SU-DHL-6 (cell line): ENCODE measurements around the gene ERBB2.

Experiments used
- H2AFZ ChIP-seq: fragments of 200-600 bp; sonication (generic); 2 replicates; pipeline ENCODE4 v1.6.1; 2014; ENCODE audit warnings: low read depth, mild to moderate bottlenecking, moderate library complexity, mixed read lengths, antibody characterized with exemption, low read length; ENCODE audit not compliant: severe bottlenecking
- H3F3A ChIP-seq: fragments of 200-600 bp; shearing (Covaris generic); 2 replicates; pipeline ENCODE4 v1.6.0; 2016; ENCODE audit warnings: antibody characterized with exemption, mild to moderate bottlenecking; ENCODE audit not compliant: insufficient read depth
- H3K27ac ChIP-seq: fragments of 200-600 bp; sonication (generic); 2 replicates; pipeline ENCODE4 v1.5.1; 2016; ENCODE audit warnings: low read depth, mild to moderate bottlenecking, low read length, moderate library complexity, mixed read lengths
- H3K27me3 ChIP-seq: fragments of 200-600 bp; sonication (generic), shearing (Covaris generic); 2 replicates; pipeline ENCODE4 v1.6.0; 2014; ENCODE audit warnings: mild to moderate bottlenecking, low read length
- H3K36me3 ChIP-seq: fragments of 200-600 bp; sonication (generic); 2 replicates; pipeline ENCODE4 v1.6.1; 2014; ENCODE audit warnings: mild to moderate bottlenecking, low read length, mixed read lengths
- H3K4me2 ChIP-seq: fragments of 300-600, 200-600 bp; shearing (Covaris generic), sonication (generic); 2 replicates; pipeline ENCODE4 v1.6.0; 2014; ENCODE audit warnings: low read length, low read depth, mild to moderate bottlenecking; ENCODE audit not compliant: poor library complexity, severe bottlenecking
- H3K4me3 ChIP-seq: fragments of 200-600 bp; sonication (generic); 2 replicates; pipeline ENCODE4 v1.5.1; 2014; ENCODE audit warnings: antibody characterized with exemption, low read length, mild to moderate bottlenecking, mixed read lengths; ENCODE audit not compliant: insufficient read depth, poor library complexity, severe bottlenecking
- H3K79me2 ChIP-seq: fragments of 200-600 bp; sonication (generic); 2 replicates; pipeline ENCODE4 v1.6.1; 2014; ENCODE audit warnings: mild to moderate bottlenecking, low read length, moderate library complexity; ENCODE audit not compliant: insufficient read depth
- H3K9ac ChIP-seq: fragments of 200-600 bp; sonication (generic); 2 replicates; pipeline ENCODE4 v1.7.0; 2014; ENCODE audit warnings: mild to moderate bottlenecking, low read length
- H3K9me2 ChIP-seq: fragments of 200-600 bp; sonication (generic); replicated peaks from 2 replicates; pipeline ENCODE4 v1.6.1; 2014; ENCODE audit warnings: low read length; ENCODE audit not compliant: insufficient read depth
- H3K9me3 ChIP-seq: fragments of 200-600 bp; sonication (generic); 2 replicates; pipeline ENCODE4 v1.6.1; 2014; ENCODE audit warnings: low read length, mixed read lengths; ENCODE audit not compliant: insufficient read depth
- H4K20me1 ChIP-seq: fragments of 200-600 bp; sonication (generic); 2 replicates; pipeline ENCODE4 v1.6.1; 2014; ENCODE audit warnings: low read depth, mild to moderate bottlenecking, antibody characterized with exemption, low read length, moderate library complexity, mixed read lengths
- CTCF ChIP-seq: fragments of 200-600 bp; sonication (generic); IDR thresholded peaks from one replicate; pipeline ENCODE4 v1.5.1; 2017; ENCODE audit warnings: antibody characterized with exemption, mild to moderate bottlenecking, low read length, moderate library complexity; ENCODE audit not compliant: insufficient read depth, poor library complexity, severe bottlenecking
- EZH2phosphoT487 ChIP-seq: fragments of 200-600 bp; sonication (generic), shearing (Covaris generic); conservative IDR thresholded peaks from 2 replicates; pipeline ENCODE4 v1.6.1; 2018; ENCODE audit warnings: mild to moderate bottlenecking, antibody characterized with exemption, low read length, moderate library complexity, mixed read lengths

The ERBB2 gene

DNA sequence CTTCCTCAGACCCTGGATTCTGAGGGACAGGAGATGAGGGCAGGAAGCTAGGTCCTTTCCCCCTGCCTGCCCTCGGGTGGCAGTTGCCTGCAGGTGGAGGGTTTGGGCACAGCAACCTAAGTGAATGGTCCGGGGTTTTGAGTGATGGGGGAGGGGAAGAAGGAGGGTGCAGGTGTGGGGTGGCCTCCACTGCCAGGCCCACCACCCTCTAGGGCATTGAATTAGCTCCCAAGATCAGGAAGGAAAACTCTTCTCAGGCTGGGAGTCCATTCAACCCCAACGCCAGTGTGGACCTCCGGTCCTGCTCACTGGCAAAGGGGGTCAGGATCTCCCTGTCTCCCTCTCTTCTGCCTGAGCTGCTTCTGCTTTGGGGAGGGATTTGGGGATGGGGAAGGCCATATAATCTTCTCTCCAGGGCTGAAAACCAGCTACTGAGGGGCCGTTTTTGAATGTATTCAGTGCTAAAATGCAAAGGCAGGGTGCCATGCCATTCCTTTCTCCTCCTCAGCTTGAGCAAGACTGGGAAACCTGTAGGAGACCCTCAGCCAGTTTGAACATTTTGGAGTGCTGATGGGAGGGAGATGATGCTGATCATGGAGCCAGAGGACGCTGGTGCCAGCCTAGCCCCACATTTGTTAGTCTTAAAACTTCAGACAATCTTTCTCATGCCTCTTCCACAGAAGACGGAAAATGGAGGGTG lies 56.7 kb downstream of the ERBB2 start:
- Histone ChIP-seq H3K9me2 (no peaks in the 10 kb centered on the region), H3F3A (peaks cover 63% of the 10 kb centered on the region), H3K27ac (peak overlapping the region; percentile 100), H3K9me3 (no peaks in the 10 kb centered on the region), H3K4me2 (peak overlapping the region; percentile 96), H3K4me3 (no peak overlapping the region), H3K27me3 (no peaks in the 10 kb centered on the region), H4K20me1 (no peaks in the 10 kb centered on the region), H3K9ac (peak overlapping the region; percentile 92), H3K36me3 (no peaks in the 10 kb centered on the region), H2AFZ (no peak overlapping the region), H3K79me2 (no peaks in the 10 kb centered on the region; the same call in none of the 2 replicates)
- TF ChIP-seq CTCF (no peak), EZH2phosphoT487 (no peak)

DNA sequence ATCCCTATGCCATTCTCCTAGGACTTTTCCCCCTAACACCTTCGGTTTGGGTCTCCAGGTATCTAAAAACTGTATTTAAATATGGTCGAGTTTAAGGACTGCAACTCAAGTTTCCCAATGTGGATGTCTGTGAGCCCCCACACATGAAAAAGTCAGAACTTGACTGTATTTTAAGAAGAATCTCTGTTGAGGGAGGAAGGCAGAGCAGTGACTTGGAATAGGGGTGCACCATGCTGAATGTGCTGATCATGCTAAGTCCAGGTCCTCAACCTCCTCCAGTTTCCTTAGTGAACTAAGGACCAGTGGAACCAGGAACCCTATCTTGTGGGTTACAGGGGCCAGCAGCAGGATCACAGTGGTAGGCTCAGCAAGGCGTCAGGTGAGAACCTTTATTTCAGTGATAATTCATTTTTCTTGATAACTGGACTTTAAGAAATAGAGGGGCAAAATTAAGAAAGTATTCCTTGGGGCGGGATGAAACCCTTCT lies 57.4 kb downstream of the ERBB2 start:
- peaks cover 4% of the 10 kb centered on the region for H3K79me2 ChIP-seq
- peak overlapping the region; percentile 92 for H3K9ac ChIP-seq
- H3K4me2 ChIP-seq, result peak overlapping the region; percentile 96
- H3K9me2 ChIP-seq, result no peaks in the 10 kb centered on the region
- H3K27me3 ChIP-seq, result no peaks in the 10 kb centered on the region
- H3K27ac ChIP-seq, result peak overlapping the region; percentile 100
- H4K20me1 ChIP-seq, result no peaks in the 10 kb centered on the region
- peaks cover 66% of the 10 kb centered on the region for H3F3A ChIP-seq
- H3K9me3 ChIP-seq, result no peaks in the 10 kb centered on the region
- no peak overlapping the region for H2AFZ ChIP-seq
- TF ChIP-seq CTCF, result no peak
- TF ChIP-seq EZH2phosphoT487, result no peak
- no peaks in the 10 kb centered on the region for H3K36me3 ChIP-seq
- H3K4me3 ChIP-seq, result no peak overlapping the region

- Histone ChIP-seq H3K79me2 (peaks cover 4% of the 10 kb centered on the region), H3K27ac (peak overlapping the region; percentile 100), H3K36me3 (no peaks in the 10 kb centered on the region), H3K4me2 (peak overlapping the region; percentile 96), H3F3A (peaks cover 69% of the 10 kb centered on the region), H3K9ac (peak overlapping the region; percentile 92), H2AFZ (no peak overlapping the region), H3K9me2 (no peaks in the 10 kb centered on the region), H4K20me1 (no peaks in the 10 kb centered on the region), H3K9me3 (no peaks in the 10 kb centered on the region), H3K27me3 (no peaks in the 10 kb centered on the region), H3K4me3 (no peak overlapping the region)
- no peak for TF ChIP-seq EZH2phosphoT487
- TF ChIP-seq CTCF, result no peak
Observed at GRCh38 chr17:39757931-39758873, 58.3 kb downstream of the ERBB2 start.
